IMR-90 (cell line): ENCODE results near the gene DNAJC28. TPM values are rescaled to one million over a fixed set of nuclear protein-coding genes. Genes with fewer than 3 reads are reported as not detected.

Experiments
- ATAC-seq: fragments of 200-7000 bp; cut with Tn5 transposase; 2 replicates; pipeline ENCODE4 v1.9.1; 2020; ENCODE audit warnings: low read depth, mild to moderate bottlenecking, moderate library complexity
- BruUV-seq: library from RNA; stranded (reverse); fragments of 400-500 nt; replicated peaks from 2 replicates; lab custom pipeline; 2021; lab: Mats Ljungman, UMichigan
- CTCF ChIA-PET: fragments of 300-600 bp; formaldehyde crosslinking; extraction: SDS; loops from one replicate; lab custom pipeline; 2021; ENCODE audit warnings: antibody characterized with exemption; lab: Yijun Ruan, JAX
- POLR2A ChIA-PET: fragments of 300-600 bp; sonication (Branson Sonifier 250); formaldehyde crosslinking; loops from one replicate; lab custom pipeline; 2022; ENCODE audit warnings: antibody characterized with exemption; ENCODE audit not compliant: unreplicated experiment; lab: Charles Lee
- DNase-seq: peaks from one replicate; pipeline ENCODE4 v3.0.0; 2013
- H2AFZ ChIP-seq: replicated peaks from 2 replicates; pipeline ENCODE3; 2013; ENCODE audit warnings: low read length, mild to moderate bottlenecking; ENCODE audit not compliant: poor library complexity
- H2AK5ac ChIP-seq: 2 replicates; pipeline ENCODE4 v1.6.1; 2013; ENCODE audit warnings: low read depth, low read length, inconsistent platforms
- H2AK9ac ChIP-seq: replicated peaks from 2 replicates; pipeline ENCODE3; 2013; ENCODE audit warnings: mild to moderate bottlenecking, low read depth, low read length, moderate library complexity; ENCODE audit not compliant: poor library complexity
- H2BK120ac ChIP-seq: 2 replicates; pipeline ENCODE4 v1.6.1; 2013; ENCODE audit warnings: low read depth, low read length, inconsistent platforms
- H2BK15ac ChIP-seq: 3 replicates; pipeline ENCODE4 v1.6.1; 2013; ENCODE audit warnings: low read depth, low read length, inconsistent platforms
- H2BK20ac ChIP-seq: 2 replicates; pipeline ENCODE4 v1.6.1; 2013; ENCODE audit warnings: low read depth, mild to moderate bottlenecking, inconsistent platforms, low read length, moderate library complexity
- H2BK5ac ChIP-seq: 2 replicates; pipeline ENCODE4 v1.6.1; 2013; ENCODE audit warnings: mild to moderate bottlenecking, low read depth, low read length, inconsistent platforms; ENCODE audit not compliant: poor library complexity, severe bottlenecking
- H3K14ac ChIP-seq: replicated peaks from 2 replicates; pipeline ENCODE4 v1.6.1; 2013; ENCODE audit warnings: low read depth, low read length, inconsistent platforms
- H3K18ac ChIP-seq: 2 replicates; pipeline ENCODE4 v1.6.1; 2013; ENCODE audit warnings: low read depth, low read length, control low read depth
- H3K23ac ChIP-seq: 2 replicates; pipeline ENCODE4 v1.6.1; 2013; ENCODE audit warnings: low read depth, low read length, inconsistent platforms
- H3K27ac ChIP-seq: 2 replicates; pipeline ENCODE4 v1.5.1; 2013; ENCODE audit warnings: mild to moderate bottlenecking, control low read depth, low read length; ENCODE audit not compliant: insufficient read depth
- H3K27me3 ChIP-seq: 2 replicates; pipeline ENCODE4 v1.6.1; 2013; ENCODE audit warnings: low read length; ENCODE audit not compliant: control insufficient read depth, insufficient read depth
- H3K36me3 ChIP-seq: 2 replicates; pipeline ENCODE4 v1.6.1; 2013; ENCODE audit warnings: low read length, mixed read lengths; ENCODE audit not compliant: control insufficient read depth, insufficient read depth
- H3K4ac ChIP-seq: 2 replicates; pipeline ENCODE4 v1.6.1; 2013; ENCODE audit warnings: low read depth, low read length, inconsistent platforms
- H3K4me1 ChIP-seq: 2 replicates; pipeline ENCODE4 v1.6.1; 2013; ENCODE audit warnings: low read length, mixed read lengths; ENCODE audit not compliant: control insufficient read depth, insufficient read depth
- H3K4me2 ChIP-seq: 2 replicates; pipeline ENCODE4 v1.6.1; 2013; ENCODE audit warnings: low read depth, mild to moderate bottlenecking, control low read depth, low read length, moderate library complexity
- H3K4me3 ChIP-seq: 2 replicates; pipeline ENCODE4 v1.5.1; 2013; ENCODE audit warnings: low read depth, mild to moderate bottlenecking, control low read depth, low read length, moderate library complexity; ENCODE audit not compliant: insufficient read depth
- H3K56ac ChIP-seq: 2 replicates; pipeline ENCODE4 v1.6.1; 2013; ENCODE audit warnings: low read length, inconsistent platforms; ENCODE audit not compliant: insufficient read depth; ENCODE audit errors: extremely low read depth
- H3K79me1 ChIP-seq, 2 experiments: 2 replicates each; pipeline ENCODE4 v1.6.1; 2013; ENCODE audit warnings: low read length in 2 of 2, inconsistent platforms in 1 of 2, low read depth in 1 of 2
- H3K9ac ChIP-seq: 2 replicates; pipeline ENCODE4 v1.6.1; 2013; ENCODE audit warnings: low read depth, low read length, control low read depth
- H3K9me1 ChIP-seq: 2 replicates; pipeline ENCODE4 v1.6.1; 2013; ENCODE audit warnings: low read length, inconsistent platforms; ENCODE audit not compliant: insufficient read depth
- H3K9me3 ChIP-seq: 2 replicates; pipeline ENCODE4 v1.6.1; 2013; ENCODE audit warnings: low read length; ENCODE audit not compliant: control insufficient read depth, insufficient read depth
- H4K20me1 ChIP-seq: 2 replicates; pipeline ENCODE4 v1.6.1; 2013; ENCODE audit warnings: low read length, inconsistent platforms; ENCODE audit not compliant: insufficient read depth
- H4K5ac ChIP-seq: 2 replicates; pipeline ENCODE4 v1.6.1; 2013; ENCODE audit warnings: mild to moderate bottlenecking, low read depth, low read length, control low read depth
- H4K8ac ChIP-seq, 2 experiments: 2 replicates each; pipeline ENCODE4 v1.6.1; 2013; ENCODE audit warnings: low read depth in 2 of 2, low read length in 2 of 2, control low read depth in 1 of 2, inconsistent platforms in 1 of 2
- H4K91ac ChIP-seq: 2 replicates; pipeline ENCODE4 v1.6.1; 2013; ENCODE audit warnings: low read depth, low read length, inconsistent platforms; ENCODE audit not compliant: insufficient read depth
- CEBPB ChIP-seq: IDR thresholded peaks from 2 replicates; pipeline ENCODE4 v1.6.1; 2012; ENCODE audit warnings: low read depth, low read length, improper control_type of control experiment
- CHD1 ChIP-seq: IDR thresholded peaks from 2 replicates; pipeline ENCODE4 v1.6.1; 2012; ENCODE audit warnings: low read depth, low read length, improper control_type of control experiment
- FOS ChIP-seq: fragments of 150-350 bp; IDR thresholded peaks from 2 replicates; pipeline ENCODE4 v1.6.1; 2016; ENCODE audit warnings: low read depth, low read length
- MAFK ChIP-seq: IDR thresholded peaks from 2 replicates; pipeline ENCODE4 v1.6.1; 2012; ENCODE audit warnings: low read depth, low read length, improper control_type of control experiment
- MAZ ChIP-seq: IDR thresholded peaks from 2 replicates; pipeline ENCODE4 v1.6.1; 2012; ENCODE audit warnings: low read depth, mild to moderate bottlenecking, low read length, improper control_type of control experiment, moderate library complexity, borderline replicate concordance
- MXI1 ChIP-seq: IDR thresholded peaks from 2 replicates; pipeline ENCODE4 v1.6.1; 2012; ENCODE audit warnings: low read depth, mild to moderate bottlenecking, low read length, moderate library complexity, borderline replicate concordance
- POLR2A ChIP-seq: IDR thresholded peaks from 2 replicates; pipeline ENCODE4 v1.6.1; 2012; ENCODE audit warnings: mild to moderate bottlenecking, low read depth, low read length
- RAD21 ChIP-seq: IDR thresholded peaks from 2 replicates; pipeline ENCODE4 v1.6.1; 2012; ENCODE audit warnings: low read length, improper control_type of control experiment
- RFX5 ChIP-seq: IDR thresholded peaks from 2 replicates; pipeline ENCODE4 v1.8.0; 2012; ENCODE audit warnings: low read depth, mild to moderate bottlenecking, low read length, moderate library complexity
- SMC3 ChIP-seq: fragments of 150-350 bp; IDR thresholded peaks from 2 replicates; pipeline ENCODE4 v1.6.1; 2016; ENCODE audit warnings: low read depth, mild to moderate bottlenecking, antibody characterized with exemption, low read length, moderate library complexity
- USF2 ChIP-seq: fragments of 150-350 bp; IDR thresholded peaks from 2 replicates; pipeline ENCODE4 v1.6.1; 2017; ENCODE audit warnings: mild to moderate bottlenecking, antibody characterized with exemption, low read length, low read depth
- whole genome bisulfite sequencing, 2 experiments: methylation state at CpG; one replicate each; pipeline versions ENCODE4 v1.1.5 to v1.1.7; 2013; ENCODE audit warnings: missing lambda C conversion rate in 2 of 2; ENCODE audit not compliant: insufficient read length in 1 of 2; ENCODE audit errors: extremely low coverage in 2 of 2; 5-methylcytosine and 5-hydroxymethylcytosine counted together
- dilution Hi-C: fragments of 300-500 bp; cut with HindIII; formaldehyde crosslinking; loops from one replicate; pipeline ENCODE4 v1.14.3; 2018; ENCODE audit warnings: low sequenced_read_pairs; ENCODE audit not compliant: unreplicated experiment
- in situ Hi-C: fragments of 300-500 bp; cut with MboI; formaldehyde crosslinking; loops from 3 replicates; pipeline ENCODE4 v1.14.3; 2019; ENCODE audit warnings: low sequenced_read_pairs, inconsistent platforms, mixed read lengths
- intact Hi-C: fragments of 100-400 bp; cut with micrococcal nuclease; formaldehyde crosslinking; loops from 2 replicates; pipeline ENCODE4 v1.10.0; 2022
- polyA plus RNA-seq, 3 experiments: library from polyadenylated mRNA; depleted of rRNA; stranded (reverse); fragments of >200 nt; gene quantifications; 2 replicates each; pipeline ENCODE4 v1.2.3, GENCODE V29; 2012; ENCODE audit warnings: low replicate concordance in 1 of 3
- total RNA-seq: library from RNA; depleted of rRNA; stranded (reverse); fragments of >200 nt; gene quantifications from 2 replicates; pipeline ENCODE4 v1.2.3, GENCODE V29; 2012

The DNAJC28 gene
- total and polyA plus RNA-seq, 2 of the 4 experiments (the other 2 are of a cell fraction) = 0.54 to 0.65 TPM

DNA sequence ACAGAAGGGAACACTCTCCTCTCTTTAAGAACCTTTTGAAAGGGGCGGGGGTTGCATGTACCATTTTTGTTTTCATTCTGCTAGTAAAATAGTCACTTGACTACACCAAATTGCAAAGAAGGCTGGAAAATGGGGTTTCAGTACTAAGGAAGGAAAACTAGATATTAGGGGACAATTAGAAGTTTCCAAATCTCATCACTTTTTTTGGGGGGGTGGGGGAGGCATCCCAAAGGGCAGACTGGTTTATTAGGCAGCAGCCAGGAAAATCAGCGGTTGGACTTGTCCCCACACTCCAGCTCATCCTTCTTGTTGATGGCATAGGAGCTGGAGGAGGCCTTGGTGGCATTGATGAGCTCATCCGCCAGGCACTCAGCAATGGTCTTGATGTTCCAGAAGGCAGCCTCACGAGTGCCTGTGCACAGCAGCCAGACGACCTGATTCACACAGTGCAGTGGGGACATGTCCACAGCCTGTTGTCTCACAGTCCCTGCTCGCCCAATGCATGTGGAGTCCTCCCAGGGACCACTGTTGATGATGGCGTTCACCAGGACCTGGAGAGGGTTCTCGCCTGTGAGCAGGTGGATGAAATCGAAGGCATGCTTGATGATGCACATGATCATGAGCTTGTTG, 10.1 kb downstream of the DNAJC28 start:
- H3K4me2 ChIP-seq = no peak overlapping the region
- H3K18ac ChIP-seq = no peak overlapping the region
- ATAC-seq (no peak), DNase-seq (no peak)
- H2BK15ac ChIP-seq = no peak overlapping the region
- H3K4ac ChIP-seq = no peak overlapping the region
- H2BK20ac ChIP-seq = no peak overlapping the region
- no peaks in the 10 kb centered on the region for H3K9me3 ChIP-seq
- intact Hi-C loops (no loop called here), in situ Hi-C loops (no loop called here), dilution Hi-C loops (no loop called here)
- H4K5ac ChIP-seq = no peak overlapping the region
- POLR2A ChIA-PET = no interaction called here
- H3K14ac ChIP-seq = no peak overlapping the region
- no peak overlapping the region for H3K56ac ChIP-seq
- no peak overlapping the region for H3K4me3 ChIP-seq
- H3K9ac ChIP-seq = no peak overlapping the region
- H2BK5ac ChIP-seq = no peak overlapping the region
- H2AK5ac ChIP-seq = no peak overlapping the region
- no peak overlapping the region for H3K23ac ChIP-seq
- 0 out of 2 replicates have a peak, but pooled peaks cover 5% of the 10 kb centered on the region for H4K20me1 ChIP-seq
- no peak overlapping the region for H2BK120ac ChIP-seq
- H3K27ac ChIP-seq = no peak overlapping the region
- 0 out of 2 replicates have a peak, but pooled peaks cover 2% of the 10 kb centered on the region for H3K36me3 ChIP-seq
- 82% methylated on average over 7 of the region's 9 CpGs; no CpG with 5 or more reads in 1 of the 2 experiments for WGBS, 2 experiments
- TF ChIP-seq POLR2A = no peak
- TF ChIP-seq SMC3 = no peak
- TF ChIP-seq USF2 = no peak
- TF ChIP-seq MXI1 = no peak
- TF ChIP-seq RFX5 = no peak
- TF ChIP-seq RAD21 = no peak
- TF ChIP-seq MAFK = no peak
- TF ChIP-seq MAZ = no peak
- TF ChIP-seq CEBPB = no peak
- no peak for TF ChIP-seq FOS
- TF ChIP-seq CHD1 = no peak
- H4K91ac ChIP-seq = no peak overlapping the region
- H3K79me1 ChIP-seq = peaks cover 6 to 21% of the 10 kb centered on the region in 2 experiments
- CTCF ChIA-PET = no interaction called here
- H3K4me1 ChIP-seq = 0 out of 2 replicates have a peak, but pooled peaks cover 2% of the 10 kb centered on the region
- BruUV-seq = no TSS peak
- H2AK9ac ChIP-seq = peak overlapping the region; percentile 50
- H4K8ac ChIP-seq = no peak overlapping the region
- no peak overlapping the region for H2AFZ ChIP-seq
- H3K27me3 ChIP-seq = no peaks in the 10 kb centered on the region
- peaks cover 7% of the 10 kb centered on the region; the same call in 1 of the 2 replicates for H3K9me1 ChIP-seq
